Measurements from ENCODE around the gene MLYCD. TPM values are rescaled to one million over a fixed set of nuclear protein-coding genes. Genes with fewer than 3 reads are reported as not detected.
"Not testable (repeated sequence)": the region's sequence is repeated elsewhere in the genome, so short reads cannot be mapped to it uniquely, and the experiment has no call there.

MLYCD gene
- total RNA-seq, 1 donor from 2014 or later, result 48.2 TPM

GRCh38 chr16:83947642-83948234 lies 48.8 kb downstream of the MLYCD start:
- ATAC-seq (no peak), DNase-seq (ENCODE audit: missing footprints) (no peak)
- intact Hi-C loops (cut with DNase I), result no loop called here

GRCh38 chr16:83948914-83949723 lies 50.2 kb downstream of the MLYCD start:
- no peak for DNase-seq (ENCODE audit: missing footprints)
- intact Hi-C loops (cut with DNase I), result no loop called here
- no peak for ATAC-seq

- intact Hi-C loops (cut with DNase I), result no loop called here
- DNase-seq (ENCODE audit: missing footprints) (no peak), ATAC-seq (no peak)
Observed at GRCh38 chr16:83949724-83950001, 50.7 kb downstream of the MLYCD start.

GRCh38 chr16:83950862-83951399 lies 52.0 kb downstream of the MLYCD start:
- intact Hi-C loops (cut with DNase I); ATAC-seq; DNase-seq (ENCODE audit: missing footprints): not testable (repeated sequence)

- DNase-seq (ENCODE audit: missing footprints) (no peak), ATAC-seq (no peak)
- intact Hi-C loops (cut with DNase I), result no loop called here
Observed at GRCh38 chr16:83951544-83951943, 52.6 kb downstream of the MLYCD start.

- no peak for DNase-seq (ENCODE audit: missing footprints)
- intact Hi-C loops (cut with DNase I), result no loop called here
- no peak for ATAC-seq
Observed at GRCh38 chr16:83952587-83952939, 53.6 kb downstream of the MLYCD start.

GRCh38 chr16:83952940-83953795 lies 54.3 kb downstream of the MLYCD start, which contains the start of gene OSGIN1:
Gene OSGIN1 (plus strand): TSS chr16:83953240. CDS start chr16:83957672, 4,432 bp downstream.
- intact Hi-C loops (cut with DNase I), result no loop called here
- peak; percentile 96 for DNase-seq (ENCODE audit: missing footprints)
- peak; percentile 94 for ATAC-seq

- no peak for ATAC-seq
- no peak for DNase-seq (ENCODE audit: missing footprints)
- intact Hi-C loops (cut with DNase I), result loop anchor here (1.0 kb wide), 1 partner anchor 55 kb away; the partner anchor contains the start of gene MLYCD
Observed at GRCh38 chr16:83953796-83954576, 55.1 kb downstream of the MLYCD start.

- no peak for DNase-seq (ENCODE audit: missing footprints)
- intact Hi-C loops (cut with DNase I), result loop anchor here (1.0 to 5.0 kb wide), 3 partner anchors 55 to 528 kb away; partner anchors contain the start of genes MLYCD and TAF1C
- no peak for ATAC-seq
Observed at GRCh38 chr16:83954577-83955016, 55.7 kb downstream of the MLYCD start.

GRCh38 chr16:83955218-83956130 lies 56.6 kb downstream of the MLYCD start:
- intact Hi-C loops (cut with DNase I), result loop anchor here (5.0 kb wide), 2 partner anchors 232 to 527 kb away; partner anchors contain the start of gene TAF1C
- ATAC-seq, result no peak
- no peak for DNase-seq (ENCODE audit: missing footprints)

GRCh38 chr16:83956336-83957289 lies 57.7 kb downstream of the MLYCD start:
- intact Hi-C loops (cut with DNase I), result loop anchor here (5.0 kb wide), 2 partner anchors 231 to 526 kb away; partner anchors contain the start of gene TAF1C
- DNase-seq (ENCODE audit: missing footprints) (peak; percentile 90), ATAC-seq (peak; percentile 18)

- intact Hi-C loops (cut with DNase I), result loop anchor here (5.0 kb wide), 2 partner anchors 230 to 525 kb away; partner anchors contain the start of gene TAF1C
Observed at GRCh38 chr16:83957296-83957855, 58.5 kb downstream of the MLYCD start.

GRCh38 chr16:83958137-83958845 lies 59.4 kb downstream of the MLYCD start:
- DNase-seq (ENCODE audit: missing footprints), result no peak
- no peak for ATAC-seq
- intact Hi-C loops (cut with DNase I), result loop anchor here (5.0 kb wide), 2 partner anchors 229 to 524 kb away; partner anchors contain the start of gene TAF1C

More at GRCh38 chr16:83957296-83957855, 58.5 kb downstream of the MLYCD start:
- ATAC-seq, result no peak
- no peak for DNase-seq (ENCODE audit: missing footprints)

GRCh38 chr16:83958846-83959565 lies 60.1 kb downstream of the MLYCD start:
- no peak for DNase-seq (ENCODE audit: missing footprints)
- ATAC-seq, result peak; percentile 21
- intact Hi-C loops (cut with DNase I), result loop anchor here (5.0 kb wide), 2 partner anchors 228 to 523 kb away; partner anchors contain the start of gene TAF1C

Measured in Right ventricle myocardium inferior (tissue), 1 donor.